Neutrophil (primary cell): ENCODE data around the gene ADGRA1.

ENCODE experiments used
- H3K27ac ChIP-seq: fragments of 200-600 bp; sonication (generic); 2 replicates; pipeline ENCODE4 v1.5.1; 2016; ENCODE audit warnings: mild to moderate bottlenecking, moderate library complexity
- H3K27me3 ChIP-seq: fragments of 200-600 bp; sonication (generic); 2 replicates; pipeline ENCODE4 v1.6.0; 2016; ENCODE audit warnings: mild to moderate bottlenecking
- H3K36me3 ChIP-seq: fragments of 200-600 bp; sonication (generic); 2 replicates; pipeline ENCODE4 v1.5.1; 2017
- H3K4me1 ChIP-seq, 2 experiments: fragments of 200-600 bp in 1 of 2; sonication (generic) in 1 of 2; 1 replicate in 1 of 2; 2 replicates in 1 of 2; pipeline versions ENCODE4 v1.5.1 to v1.6.1; 2013 to 2016; ENCODE audit warnings: low read depth in 1 of 2, low read length in 1 of 2, mild to moderate bottlenecking in 1 of 2, moderate library complexity in 1 of 2; ENCODE audit not compliant: control insufficient read depth in 1 of 2, insufficient read depth in 1 of 2
- H3K4me3 ChIP-seq, 2 experiments: fragments of 200-600 bp in 1 of 2; sonication (generic) in 1 of 2; 1 replicate in 1 of 2; 2 replicates in 1 of 2; pipeline ENCODE4 v1.5.1; 2013 to 2016; ENCODE audit warnings: low read depth in 1 of 2, low read length in 1 of 2, mild to moderate bottlenecking in 1 of 2, moderate library complexity in 1 of 2
- H3K9me3 ChIP-seq: fragments of 200-600 bp; sonication (generic); 2 replicates; pipeline ENCODE4 v1.5.1; 2016
- CTCF ChIP-seq: fragments of 200-600 bp; sonication (generic); IDR thresholded peaks from 2 replicates; pipeline ENCODE4 v1.5.1; 2016; ENCODE audit warnings: antibody characterized with exemption

ADGRA1 gene

DNA sequence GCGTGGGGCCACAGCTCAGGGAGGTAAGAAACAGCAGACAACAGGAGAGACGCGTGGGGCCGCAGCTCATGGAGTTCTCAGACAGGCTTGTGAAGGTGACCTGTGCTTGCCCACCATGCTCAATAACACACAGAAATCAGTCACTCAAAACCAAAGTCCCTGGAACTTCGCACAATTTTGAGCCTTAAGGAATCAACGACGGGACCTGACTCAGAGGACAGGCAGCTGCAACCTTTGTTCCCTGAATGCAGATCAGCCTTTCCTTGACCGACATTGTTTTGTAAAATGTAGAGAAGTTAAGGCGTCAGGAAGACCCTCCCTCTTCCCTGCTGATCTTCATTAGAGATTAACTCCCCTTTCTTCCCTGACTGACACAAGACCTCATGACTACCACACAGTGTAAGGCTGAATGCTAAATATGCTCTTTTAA is 63.8 kb downstream of the ADGRA1 start:
- peaks cover 34% of the 10 kb centered on the region for H3K27me3 ChIP-seq
- no peaks in the 10 kb centered on the region for H3K36me3 ChIP-seq
- no peaks in the 10 kb centered on the region for H3K9me3 ChIP-seq
- no peak overlapping the region for H3K4me3 ChIP-seq
- no peak for TF ChIP-seq CTCF
- no peaks in the 10 kb centered on the region for H3K4me1 ChIP-seq
- no peak overlapping the region for H3K27ac ChIP-seq

- H3K27me3 ChIP-seq, result peaks cover 55% of the 10 kb centered on the region
- no peaks in the 10 kb centered on the region for H3K36me3 ChIP-seq
- TF ChIP-seq CTCF, result no peak
- H3K4me3 ChIP-seq, result no peak overlapping the region
- no peaks in the 10 kb centered on the region for H3K4me1 ChIP-seq
- no peak overlapping the region for H3K27ac ChIP-seq
- H3K9me3 ChIP-seq, result no peaks in the 10 kb centered on the region
These were observed 66.7 kb downstream of the ADGRA1 start for GRCh38 chr10:133154411-133154810.

DNA sequence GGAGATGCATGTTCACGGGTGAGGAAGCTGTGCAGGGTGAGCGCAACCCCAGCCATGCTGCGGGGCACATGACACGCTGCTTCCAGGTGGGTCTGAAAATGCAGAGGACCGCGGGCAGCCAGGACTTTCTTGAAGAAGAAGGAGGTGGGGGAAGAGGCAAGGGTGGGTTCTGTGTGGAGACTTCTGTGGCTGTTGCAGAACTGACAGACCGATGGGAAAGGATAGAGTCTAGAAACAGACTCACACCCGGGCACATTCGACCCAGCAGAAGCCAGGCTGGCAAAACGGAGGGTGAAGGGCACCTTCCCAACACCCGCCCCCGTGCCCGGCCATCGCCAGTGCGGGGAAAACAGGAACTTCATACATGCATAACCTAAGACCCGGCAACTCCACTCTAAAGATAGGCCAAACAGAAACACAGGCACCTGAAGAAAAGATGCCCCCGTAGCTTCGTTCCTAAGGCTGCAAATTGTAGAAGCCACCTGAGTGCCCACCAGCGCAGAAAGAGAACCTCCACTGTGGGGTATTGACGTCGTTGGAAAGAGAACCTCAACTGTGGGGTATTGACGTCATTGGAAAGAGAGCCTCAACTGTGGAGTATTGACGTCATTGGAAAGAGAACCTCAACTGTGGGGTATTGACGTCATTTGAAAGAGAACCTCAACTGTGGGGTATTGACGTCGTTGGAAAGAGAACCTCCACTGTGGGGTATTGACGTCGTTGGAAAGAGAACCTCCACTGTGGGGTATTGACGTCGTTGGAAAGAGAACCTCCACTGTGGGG is 67.5 kb downstream of the ADGRA1 start:
- no peak overlapping the region for H3K4me3 ChIP-seq
- no peaks in the 10 kb centered on the region for H3K36me3 ChIP-seq
- H3K27ac ChIP-seq, result no peak overlapping the region
- peaks cover 63% of the 10 kb centered on the region for H3K27me3 ChIP-seq
- H3K9me3 ChIP-seq, result no peaks in the 10 kb centered on the region
- TF ChIP-seq CTCF, result no peak
- H3K4me1 ChIP-seq, result no peaks in the 10 kb centered on the region

DNA sequence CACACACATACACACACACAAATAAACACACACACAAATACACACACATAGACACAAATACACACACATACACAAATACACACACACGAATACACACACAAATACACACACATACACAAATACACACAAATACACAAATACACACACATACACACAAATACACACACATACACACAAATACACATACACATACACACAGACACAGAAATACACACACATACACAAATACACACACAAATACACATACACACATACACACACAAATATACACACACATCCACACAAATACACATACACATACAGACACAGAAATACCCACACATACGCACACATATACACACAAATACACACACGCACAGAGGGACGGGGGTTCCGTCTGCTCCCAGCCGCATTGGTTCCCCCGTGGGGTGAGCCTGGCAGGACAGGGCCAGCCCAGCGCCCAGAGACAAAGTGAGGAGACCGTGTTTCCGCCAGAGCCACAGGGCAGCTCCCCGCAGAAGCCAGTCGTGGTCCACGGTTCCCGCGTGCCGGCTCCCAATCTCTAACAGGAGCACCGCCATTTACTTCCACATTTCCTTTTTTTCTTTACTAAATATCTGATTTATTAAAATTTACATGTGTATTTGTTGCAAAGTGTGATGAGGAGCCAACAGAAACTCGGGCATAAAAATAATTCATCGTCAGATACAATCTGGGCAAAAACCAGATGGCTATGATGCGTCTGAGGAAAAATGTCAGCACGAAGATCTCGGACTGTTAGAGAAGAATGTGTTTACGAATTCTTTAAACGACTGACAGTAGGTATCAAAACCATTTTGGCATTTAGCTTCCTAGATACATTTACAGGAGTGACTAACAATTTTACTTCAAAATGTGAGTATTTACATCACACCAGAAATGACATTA is 69.2 kb downstream of the ADGRA1 start:
- no peaks in the 10 kb centered on the region for H3K36me3 ChIP-seq
- peaks cover 74% of the 10 kb centered on the region for H3K27me3 ChIP-seq
- no peak overlapping the region for H3K27ac ChIP-seq
- TF ChIP-seq CTCF, result no peak
- no peaks in the 10 kb centered on the region for H3K4me1 ChIP-seq
- no peak overlapping the region for H3K4me3 ChIP-seq
- H3K9me3 ChIP-seq, result no peaks in the 10 kb centered on the region

GRCh38 chr10:133157662-133158436 is 70.1 kb downstream of the ADGRA1 start:
- H3K27ac ChIP-seq, result no peak overlapping the region
- H3K27me3 ChIP-seq, result peaks cover 77% of the 10 kb centered on the region
- H3K9me3 ChIP-seq, result no peaks in the 10 kb centered on the region
- TF ChIP-seq CTCF, result no peak
- no peaks in the 10 kb centered on the region for H3K36me3 ChIP-seq
- no peaks in the 10 kb centered on the region for H3K4me1 ChIP-seq
- no peak overlapping the region for H3K4me3 ChIP-seq
